Ecto neural progenitor cell (in vitro differentiated cells): ENCODE measurements around the gene YPEL3.

ENCODE experiments used
- DNase-seq: peaks from one replicate; pipeline ENCODE4 v3.0.0-alpha.2; 2018; ENCODE audit warnings: low spot score

YPEL3 gene

DNA sequence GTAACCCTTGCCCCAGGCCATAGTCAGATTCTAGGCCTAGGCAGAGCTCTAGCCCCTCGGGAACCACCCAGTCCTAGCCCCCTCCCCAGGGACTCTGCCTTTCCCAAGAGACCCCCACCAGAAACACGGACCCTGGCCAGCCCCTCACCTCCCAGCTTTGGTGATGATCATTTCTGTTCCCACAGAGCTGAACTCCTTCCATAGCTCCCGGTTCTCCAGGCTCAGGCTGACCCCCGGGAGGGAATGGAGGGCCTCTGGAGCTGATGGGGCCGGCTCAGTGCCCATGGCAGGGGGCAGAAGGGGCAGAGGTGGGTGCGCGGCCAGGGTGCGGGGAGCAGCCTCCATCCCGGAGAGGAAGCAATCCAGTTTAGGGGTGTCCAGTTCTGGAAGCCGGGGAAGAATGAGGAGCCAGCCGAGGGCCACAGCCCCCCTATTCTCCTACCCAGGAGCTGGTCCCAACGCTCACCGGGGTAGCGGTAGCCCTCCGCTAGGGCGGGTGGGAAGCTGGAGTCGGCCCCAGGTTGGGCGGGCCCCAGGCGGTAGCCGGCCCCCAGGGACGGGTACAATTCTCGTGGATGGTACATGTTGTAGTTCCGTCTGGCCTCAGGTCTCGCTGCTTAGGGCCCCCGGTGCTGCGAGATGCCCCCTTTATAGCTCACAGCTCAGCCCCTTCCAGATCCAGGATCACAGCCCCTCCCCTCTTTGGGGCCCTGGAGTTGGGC lies 5.2 kb downstream of the YPEL3 start:
- no peak for DNase-seq

DNA sequence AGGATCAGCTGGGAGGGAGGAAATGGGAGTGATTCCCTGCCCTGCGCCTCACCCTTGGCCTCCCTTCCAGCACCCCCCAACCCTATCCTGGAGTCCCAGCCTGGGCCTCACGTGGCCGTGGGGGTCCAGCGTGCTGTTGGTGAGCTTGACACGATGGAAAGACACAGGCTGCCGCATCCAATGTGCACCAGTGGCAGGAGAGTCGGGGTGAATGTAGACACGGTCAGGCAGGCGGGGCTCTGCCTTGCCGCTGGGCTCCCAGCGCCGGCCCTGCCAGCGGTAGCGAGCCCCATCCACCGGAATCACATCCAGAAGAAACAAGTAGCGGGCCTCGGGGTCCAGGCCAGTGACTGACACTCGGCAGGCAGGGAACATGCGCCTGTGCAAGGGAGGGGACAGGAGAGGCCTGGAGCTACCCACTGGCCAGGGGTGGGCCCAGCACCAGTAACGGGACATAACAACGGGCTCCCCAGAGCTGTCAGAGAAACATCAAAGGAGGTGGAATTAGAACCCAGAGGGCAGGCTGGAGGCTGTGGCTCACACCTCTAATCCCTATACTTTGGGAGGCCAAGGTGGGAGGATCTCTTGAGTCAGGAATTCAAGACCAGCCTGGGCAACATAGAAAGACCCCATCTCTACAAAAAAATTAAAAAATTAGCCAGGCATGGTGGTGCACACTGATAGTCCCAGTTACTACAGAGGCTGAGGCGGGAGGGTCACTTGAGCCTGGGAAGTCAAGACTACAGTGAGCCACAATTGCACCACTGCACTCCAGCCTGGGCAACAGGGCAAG lies 7.0 kb downstream of the YPEL3 start:
- DNase-seq, result no peak

DNA sequence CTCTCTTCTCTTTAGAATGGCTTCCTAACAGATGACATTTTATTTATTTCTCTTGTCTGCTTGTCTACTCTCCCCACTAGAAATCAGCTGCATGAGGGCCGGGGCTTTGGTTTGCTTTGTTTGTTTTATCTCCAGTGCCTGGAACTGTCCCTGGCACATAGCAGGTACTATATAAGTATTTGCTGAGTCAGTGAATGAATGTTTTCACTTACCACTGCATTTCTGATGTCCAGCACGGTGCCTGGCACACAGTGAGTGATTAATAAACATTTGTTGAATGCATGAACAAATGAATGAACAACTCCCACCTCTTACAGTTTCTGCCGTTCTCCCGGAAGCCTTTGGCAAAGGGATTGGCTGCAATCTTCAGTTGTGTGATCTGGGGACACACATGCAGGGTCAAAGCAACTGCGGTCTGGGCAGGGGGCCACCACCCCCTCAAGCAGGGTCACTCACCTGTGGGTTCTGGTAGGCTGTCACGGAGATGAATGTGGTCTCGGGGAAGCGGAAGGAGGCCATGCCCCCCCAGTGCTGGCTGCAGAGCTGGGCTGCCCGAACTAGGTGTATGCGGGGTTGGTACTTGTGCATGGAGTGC lies 7.7 kb downstream of the YPEL3 start:
- DNase-seq, result no peak

DNA sequence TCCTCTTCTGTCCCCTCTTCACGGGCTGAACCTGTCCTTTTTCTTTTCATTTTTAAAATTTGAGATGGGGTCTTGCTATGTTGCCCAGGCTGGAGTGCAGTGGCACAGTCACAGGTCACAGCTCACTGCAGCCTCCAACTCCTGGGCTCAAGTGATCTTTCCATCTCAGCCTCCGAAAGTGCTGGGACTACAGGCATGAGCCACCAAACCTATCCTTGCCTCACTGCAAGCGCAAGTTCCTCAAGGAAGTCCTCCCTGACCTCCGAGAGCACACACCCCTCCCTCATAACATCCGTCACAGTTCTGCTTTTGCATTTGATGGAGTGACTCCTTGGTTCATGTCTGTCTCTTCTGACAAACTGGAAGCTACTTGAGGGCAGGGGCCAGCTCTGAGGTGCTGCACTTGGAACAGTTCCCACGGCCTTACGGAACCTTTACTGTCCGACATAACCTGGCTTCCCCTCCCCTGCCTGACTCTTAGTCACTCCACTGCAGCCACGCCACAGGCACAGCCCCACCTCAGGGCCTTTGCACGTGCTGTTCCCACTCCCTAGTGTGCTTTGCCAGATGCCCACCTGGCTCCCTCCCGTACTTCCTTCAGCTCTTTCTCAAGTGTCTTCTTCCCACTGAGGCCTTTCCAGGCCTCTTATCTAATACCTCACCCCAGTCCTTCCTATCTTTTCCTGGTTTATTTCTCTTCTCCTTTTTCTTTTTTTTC lies 8.7 kb downstream of the YPEL3 start:
- DNase-seq, result no peak

DNA sequence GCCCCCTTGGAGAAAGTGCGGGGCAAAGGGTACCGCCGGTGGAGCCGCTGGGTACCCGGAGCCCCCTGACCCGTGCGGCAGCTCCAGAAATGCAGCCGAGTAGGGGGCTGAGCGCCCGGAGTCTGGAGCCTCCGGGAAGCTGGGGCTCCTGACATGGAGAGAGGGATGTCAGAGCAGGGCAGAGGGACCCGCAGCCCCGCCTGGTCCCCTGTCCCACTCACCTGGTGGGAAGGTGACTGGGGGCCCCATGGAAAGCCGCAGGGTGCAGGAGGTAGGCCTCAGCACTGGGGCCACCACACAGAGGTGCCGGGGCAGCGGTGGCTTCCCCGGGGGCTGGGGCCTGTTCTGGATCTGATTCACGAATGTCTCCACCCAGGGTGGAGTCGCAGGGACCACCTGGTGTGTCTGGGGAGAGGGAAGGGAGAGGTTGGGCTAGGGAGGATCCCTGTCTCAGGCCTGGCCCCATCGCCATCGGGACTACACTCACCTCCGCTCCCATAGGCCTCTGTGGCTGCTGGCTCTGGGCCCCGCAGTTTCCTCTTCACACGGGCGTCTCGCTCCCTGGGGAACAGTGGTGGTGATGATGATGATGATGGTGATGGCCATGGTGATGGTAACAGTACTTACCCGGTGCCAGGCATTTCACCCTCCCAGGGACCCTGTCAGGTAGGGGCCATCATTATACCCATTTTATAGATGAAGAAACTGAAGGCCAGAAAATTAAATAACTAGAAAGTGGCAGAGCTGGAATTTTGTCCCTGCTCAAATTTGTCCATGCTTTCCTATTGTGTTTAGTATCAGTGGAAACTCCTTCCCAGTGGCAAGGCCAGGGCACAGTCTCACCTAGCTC lies 9.5 kb downstream of the YPEL3 start:
- DNase-seq, result no peak

DNA sequence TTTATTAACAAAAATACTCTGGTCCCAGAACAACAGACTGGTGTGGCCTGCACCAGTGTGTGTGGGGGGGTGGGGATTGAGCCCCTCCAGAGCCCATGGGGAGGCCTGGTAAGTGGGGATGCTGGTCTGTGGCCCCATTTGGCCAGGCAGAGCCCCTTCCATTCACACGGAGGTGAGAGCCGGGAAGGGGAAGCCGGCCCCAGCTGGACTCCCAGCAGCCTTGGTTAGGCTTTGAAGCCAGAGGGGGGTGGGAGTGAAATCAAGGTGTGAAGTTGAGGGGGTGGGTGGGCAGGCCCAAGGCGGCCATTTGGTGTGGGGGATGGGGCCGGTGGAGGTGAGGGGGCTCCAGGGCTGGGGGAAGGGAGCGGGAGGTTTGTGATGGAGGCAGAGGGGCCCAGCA lies 10.2 kb downstream of the YPEL3 start:
- no peak for DNase-seq

DNA sequence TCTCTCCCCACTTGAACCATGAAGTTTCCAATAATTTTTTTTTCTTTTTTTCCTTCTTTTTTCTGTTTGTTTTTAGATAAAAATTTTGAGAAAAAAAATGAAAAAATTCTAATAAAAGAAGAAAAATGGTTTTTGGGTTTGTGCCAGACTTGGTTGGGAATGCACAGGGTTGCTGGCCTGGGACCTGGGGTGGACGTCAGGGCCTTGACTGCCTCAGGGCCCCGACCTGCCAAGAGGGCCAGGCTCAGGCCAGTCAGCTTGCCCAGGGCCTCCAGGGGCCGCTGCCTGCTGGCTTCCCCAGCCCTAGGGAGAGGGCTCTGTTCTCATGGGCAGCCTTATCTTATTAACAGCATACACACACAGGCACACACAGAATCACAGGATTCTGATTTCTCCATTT lies 10.8 kb downstream of the YPEL3 start:
- no peak for DNase-seq

DNA sequence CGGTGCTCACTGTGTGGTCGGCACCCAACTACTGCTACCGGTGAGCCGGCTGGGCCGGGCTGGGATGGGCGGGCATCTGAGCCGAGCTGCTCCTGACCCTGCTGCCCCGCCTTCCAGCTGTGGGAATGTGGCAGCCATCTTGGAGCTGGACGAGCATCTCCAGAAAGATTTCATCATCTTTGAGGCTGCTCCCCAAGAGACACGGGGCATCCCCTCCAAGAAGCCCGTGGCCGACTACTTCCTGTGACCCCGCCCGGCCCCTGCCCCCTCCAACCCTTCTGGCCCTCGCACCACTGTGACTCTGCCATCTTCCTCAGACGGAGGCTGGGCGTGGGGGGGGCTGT lies 11.2 kb downstream of the YPEL3 start:
- DNase-seq, result no peak

DNA sequence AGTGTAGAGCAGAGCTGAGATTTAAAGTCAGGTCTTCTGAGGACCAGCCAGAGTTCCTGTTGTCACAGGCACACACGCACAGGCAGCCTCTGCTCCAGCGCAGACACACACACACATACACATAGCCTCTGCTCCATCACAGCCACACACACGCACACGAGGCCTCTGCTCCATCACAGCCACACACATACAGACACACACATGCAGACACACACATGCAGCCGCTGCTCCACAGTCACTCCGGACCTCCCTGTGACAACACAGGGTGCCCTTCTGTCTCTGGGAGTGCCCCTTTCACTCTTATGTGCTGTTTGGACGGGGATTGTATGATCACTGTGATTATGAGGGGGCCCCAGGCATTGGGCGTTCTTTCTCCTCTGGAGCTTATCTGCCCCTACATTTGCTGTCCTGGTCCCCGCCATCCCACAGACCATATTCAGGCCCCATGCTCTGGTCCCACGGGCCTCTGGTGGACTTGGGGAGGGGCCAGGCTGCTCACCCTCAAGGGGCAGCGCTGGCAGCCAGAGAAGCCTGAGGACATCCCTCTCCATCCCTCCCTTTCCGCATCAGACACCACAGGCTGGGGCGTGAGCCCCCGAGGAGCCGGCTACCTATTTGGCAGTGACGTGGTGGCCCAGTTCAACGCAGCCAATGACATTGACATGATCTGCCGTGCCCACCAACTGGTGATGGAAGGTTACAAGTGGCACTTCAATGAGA lies 11.8 kb downstream of the YPEL3 start:
- no peak for DNase-seq

DNA sequence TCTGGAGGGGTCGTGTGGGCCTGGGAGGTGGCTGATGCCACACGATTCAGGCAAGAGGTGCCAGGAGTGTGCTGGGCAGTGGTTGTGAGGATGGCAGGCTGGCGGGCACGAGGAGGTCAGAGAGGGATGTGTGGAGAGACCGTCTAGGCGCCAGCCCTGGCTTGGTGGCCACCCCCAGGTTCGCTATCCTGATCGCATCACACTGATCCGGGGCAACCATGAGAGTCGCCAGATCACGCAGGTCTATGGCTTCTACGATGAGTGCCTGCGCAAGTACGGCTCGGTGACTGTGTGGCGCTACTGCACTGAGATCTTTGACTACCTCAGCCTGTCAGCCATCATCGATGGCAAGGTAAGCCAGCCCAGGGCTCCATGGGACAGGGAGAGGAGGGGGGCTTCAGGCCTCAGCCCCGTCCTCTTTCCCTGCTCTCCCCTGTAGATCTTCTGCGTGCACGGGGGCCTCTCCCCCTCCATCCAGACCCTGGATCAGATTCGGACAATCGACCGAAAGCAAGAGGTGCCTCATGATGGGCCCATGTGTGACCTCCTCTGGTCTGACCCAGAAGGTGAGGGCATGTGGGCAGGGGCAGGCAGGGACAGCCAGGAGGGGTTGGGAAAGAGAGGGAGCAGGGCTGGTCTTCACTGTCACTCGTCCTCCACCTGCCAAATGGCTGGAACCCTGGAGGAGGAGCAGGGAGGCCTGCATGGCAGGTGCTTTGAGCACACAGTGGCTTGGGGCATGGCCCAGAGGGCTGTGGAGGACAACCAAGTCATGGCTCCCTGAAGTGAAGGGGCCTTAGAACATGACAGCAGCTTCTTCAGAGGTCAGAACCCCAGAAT lies 12.6 kb downstream of the YPEL3 start:
- DNase-seq, result no peak

DNA sequence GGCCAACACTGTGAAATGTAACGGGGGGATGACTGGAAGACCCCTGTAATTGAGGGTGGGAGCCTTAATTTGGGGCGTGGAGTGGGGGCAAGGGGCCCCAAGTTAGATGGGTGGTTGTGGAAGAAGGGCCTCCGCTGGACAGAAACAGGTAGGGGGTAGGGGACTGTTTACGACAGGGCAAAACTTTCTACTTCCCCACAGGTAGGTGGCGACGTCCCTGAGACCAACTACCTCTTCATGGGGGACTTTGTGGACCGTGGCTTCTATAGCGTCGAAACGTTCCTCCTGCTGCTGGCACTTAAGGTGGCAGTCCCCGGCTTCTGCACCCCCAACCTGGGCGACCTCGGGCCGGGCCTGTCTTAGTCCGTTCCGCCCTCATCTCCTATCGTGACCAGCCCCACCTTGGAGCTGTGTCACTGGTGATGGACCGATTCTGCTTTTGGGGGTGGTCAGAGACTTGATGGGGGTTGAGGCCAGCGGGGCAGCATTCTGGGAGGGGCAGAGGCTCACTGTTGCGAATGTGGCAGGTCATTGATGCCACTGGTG lies 13.4 kb downstream of the YPEL3 start:
- no peak for DNase-seq

DNA sequence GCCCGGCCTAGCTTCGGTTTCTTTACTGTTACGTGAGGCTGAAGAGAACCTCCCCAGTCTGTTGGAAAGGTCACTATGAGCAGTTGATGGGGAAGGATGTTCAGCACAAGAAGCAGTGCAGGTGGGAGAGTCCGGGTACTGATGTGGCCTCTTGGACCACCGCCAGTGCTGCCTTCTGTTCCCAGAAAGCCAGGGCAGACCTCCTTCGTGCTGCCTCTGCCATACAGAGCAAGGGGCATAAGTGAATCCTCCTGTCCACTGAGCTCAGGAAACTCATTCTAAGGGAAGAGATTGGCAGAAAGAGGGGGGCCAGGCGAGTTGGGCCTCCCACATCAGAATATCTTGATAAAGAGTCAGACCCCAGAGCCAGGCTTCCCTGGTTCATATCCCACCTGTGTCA lies 16.5 kb downstream of the YPEL3 start:
- DNase-seq, result no peak

DNA sequence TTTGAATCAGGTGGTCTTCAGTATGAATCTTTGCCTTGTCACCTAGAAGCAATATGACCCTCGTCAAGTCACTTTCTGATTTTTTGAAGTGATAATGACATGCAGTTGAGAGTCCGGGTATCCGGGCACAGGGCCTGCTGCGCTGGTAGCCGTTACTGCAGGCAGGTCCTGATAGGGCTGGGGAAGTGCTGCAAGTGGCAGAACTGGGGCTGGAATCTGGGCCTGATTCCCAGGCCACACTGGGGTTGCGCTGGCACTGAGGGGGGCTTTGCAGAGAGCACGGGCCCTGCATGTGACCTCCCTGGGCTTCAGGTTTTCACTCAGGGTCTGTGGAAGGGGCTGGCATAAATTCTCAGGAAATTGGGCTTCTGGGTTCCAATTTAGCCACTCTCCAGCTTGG lies 17.3 kb downstream of the YPEL3 start:
- no peak for DNase-seq

DNA sequence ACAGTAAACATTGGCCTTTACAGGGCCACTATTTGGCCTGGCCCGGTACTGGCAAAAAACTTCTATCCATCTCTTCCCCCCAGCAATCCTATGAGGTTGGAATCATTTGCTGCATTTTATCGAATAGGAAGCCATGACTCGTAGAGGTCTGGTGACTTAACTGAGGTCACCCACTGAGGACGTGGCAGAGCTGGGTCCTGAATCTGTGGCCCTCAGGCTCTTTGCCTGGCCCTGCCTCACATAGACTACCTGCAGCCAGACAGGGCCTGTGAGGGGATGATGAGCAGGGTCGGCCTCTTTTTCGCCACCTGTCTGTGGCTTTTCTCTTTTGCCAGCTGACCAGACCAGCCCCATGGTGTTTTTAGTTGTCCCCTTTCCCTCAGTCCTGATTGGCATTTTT lies 18.4 kb downstream of the YPEL3 start:
- no peak for DNase-seq

DNA sequence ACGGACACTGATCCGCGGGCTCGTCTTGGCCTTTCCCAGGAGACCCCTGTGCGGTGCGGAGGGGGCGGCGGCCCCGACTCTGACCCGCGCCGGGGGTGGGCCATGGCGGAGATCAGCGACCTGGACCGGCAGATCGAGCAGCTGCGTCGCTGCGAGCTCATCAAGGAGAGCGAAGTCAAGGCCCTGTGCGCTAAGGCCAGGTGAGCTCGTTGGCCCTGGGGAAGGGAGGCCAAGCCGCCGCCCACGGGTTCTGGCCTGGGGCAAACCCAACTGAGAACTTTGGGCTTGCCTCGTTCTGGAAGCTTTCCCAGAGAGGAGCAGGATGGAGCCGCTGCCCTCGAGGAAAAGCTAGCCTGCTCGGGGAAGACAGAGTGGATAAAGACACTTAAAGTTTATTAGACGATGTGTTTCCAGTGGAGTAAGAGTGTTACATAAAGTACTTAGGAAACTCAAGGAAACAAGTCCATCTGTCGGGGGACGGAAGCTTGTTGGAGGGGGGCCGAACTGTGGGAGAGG lies 19.7 kb downstream of the YPEL3 start:
- no peak for DNase-seq

DNA sequence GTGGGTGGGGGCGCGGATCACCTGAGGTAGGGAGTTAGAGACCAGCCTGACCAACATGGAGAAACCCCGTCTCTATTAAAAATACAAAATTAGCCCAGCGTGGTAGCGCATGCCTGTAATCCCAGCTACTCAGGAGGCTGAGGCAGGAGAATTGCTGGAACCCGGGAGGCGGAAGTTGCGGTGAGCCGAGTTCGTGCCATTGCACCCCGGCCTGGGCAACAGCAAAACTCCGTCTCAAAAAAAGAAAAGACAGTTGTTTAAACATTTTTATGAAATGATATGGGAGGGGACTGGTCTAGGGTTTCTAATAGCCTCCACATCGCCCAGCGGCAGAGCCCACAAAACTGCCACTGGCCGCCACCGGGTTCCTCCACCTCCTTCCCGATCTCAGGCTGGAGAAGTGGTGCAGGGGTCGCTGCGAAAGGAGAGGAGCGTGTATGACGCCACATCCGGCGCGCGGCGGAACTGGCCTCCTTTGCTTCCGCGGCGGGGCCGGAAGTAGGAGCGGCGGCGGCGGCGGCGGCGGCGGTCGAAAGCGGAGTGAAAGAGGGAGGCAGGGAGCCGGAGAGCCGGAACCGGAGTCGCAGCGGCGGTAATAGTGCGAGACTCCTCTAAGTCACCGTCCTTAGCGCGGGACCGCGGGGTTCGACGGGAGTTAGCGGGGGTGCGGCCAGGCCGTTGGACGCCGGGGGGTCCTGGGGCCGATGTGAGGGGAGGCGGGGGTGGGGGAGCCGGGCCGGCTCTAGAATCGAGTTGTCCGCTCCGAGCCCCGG lies 20.3 kb downstream of the YPEL3 start, which contains the start of gene PPP4C:
Gene PPP4C, plus strand, starts transcription at position 492 of the 773 bp plus-strand sequence. CDS start 384 bp downstream, outside the sequence.
- DNase-seq, result peak; percentile 93

DNA sequence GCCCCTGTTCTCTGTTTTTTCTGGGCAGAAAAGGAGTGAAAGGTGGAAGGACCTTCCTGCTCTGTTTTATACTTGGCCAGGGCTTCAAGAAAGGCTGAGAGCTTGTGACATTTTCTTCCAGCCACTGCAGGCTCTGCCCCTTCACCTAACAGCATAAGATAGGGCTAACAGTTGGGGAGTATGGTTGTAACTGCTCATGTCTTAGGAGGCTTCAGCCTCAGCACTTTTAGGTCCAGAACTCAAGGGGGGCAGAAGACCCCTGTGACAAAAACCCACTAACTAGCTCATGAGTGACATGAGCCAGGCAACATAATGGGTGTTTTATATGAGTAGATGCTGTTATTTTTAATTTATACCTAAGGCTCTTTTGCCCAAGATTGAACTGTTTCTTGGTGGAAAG lies 25.5 kb downstream of the YPEL3 start:
- no peak for DNase-seq

DNA sequence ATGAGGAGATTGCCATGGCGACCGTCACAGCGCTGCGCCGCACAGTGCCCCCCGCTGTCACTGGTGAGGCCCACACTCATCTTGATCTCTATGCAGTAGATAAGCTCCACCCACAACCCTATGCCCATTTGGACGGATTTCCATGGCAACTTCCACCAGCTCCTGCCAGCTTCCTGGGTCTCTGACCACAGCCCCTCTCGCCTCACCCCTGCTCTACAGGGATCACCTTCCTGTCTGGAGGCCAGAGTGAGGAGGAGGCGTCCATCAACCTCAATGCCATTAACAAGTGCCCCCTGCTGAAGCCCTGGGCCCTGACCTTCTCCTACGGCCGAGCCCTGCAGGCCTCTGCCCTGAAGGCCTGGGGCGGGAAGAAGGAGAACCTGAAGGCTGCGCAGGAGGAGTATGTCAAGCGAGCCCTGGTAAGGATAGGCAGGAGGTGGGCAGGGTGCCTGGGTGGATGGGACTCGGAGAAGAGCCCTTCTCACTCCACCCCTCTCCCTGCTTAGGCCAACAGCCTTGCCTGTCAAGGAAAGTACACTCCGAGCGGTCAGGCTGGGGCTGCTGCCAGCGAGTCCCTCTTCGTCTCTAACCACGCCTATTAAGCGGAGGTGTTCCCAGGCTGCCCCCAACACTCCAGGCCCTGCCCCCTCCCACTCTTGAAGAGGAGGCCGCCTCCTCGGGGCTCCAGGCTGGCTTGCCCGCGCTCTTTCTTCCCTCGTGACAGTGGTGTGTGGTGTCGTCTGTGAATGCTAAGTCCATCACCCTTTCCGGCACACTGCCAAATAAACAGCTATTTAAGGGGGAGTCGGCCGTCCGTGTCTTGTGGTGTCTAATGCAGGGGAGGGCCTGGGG lies 26.2 kb downstream of the YPEL3 start:
- DNase-seq, result no peak
